ENCODE results near the gene ATXN7L1. TPM values are rescaled to one million over a fixed set of nuclear protein-coding genes. Genes with fewer than 3 reads are reported as not detected.

ATXN7L1 gene
- total RNA-seq, 1 experiment from 2014 or later = 3.8 TPM

GRCh38 chr7:105778956-105779355 is 97.4 kb downstream of the ATXN7L1 start:
- DNase-seq (ENCODE audit: low spot score) = no peak

GRCh38 chr7:105776986-105777910 is 99.2 kb downstream of the ATXN7L1 start:
- DNase-seq (ENCODE audit: low spot score) = no peak

- no peak for DNase-seq (ENCODE audit: low spot score)
Measured at GRCh38 chr7:105776068-105776790, 100.2 kb downstream of the ATXN7L1 start.

GRCh38 chr7:105775580-105775979 is 100.8 kb downstream of the ATXN7L1 start:
- no peak for DNase-seq (ENCODE audit: low spot score)

- no peak for DNase-seq (ENCODE audit: low spot score)
Measured at GRCh38 chr7:105773030-105773460, 103.4 kb downstream of the ATXN7L1 start.

- DNase-seq (ENCODE audit: low spot score) = no peak
Measured at GRCh38 chr7:105769901-105770628, 106.3 kb downstream of the ATXN7L1 start.

- no peak for DNase-seq (ENCODE audit: low spot score)
Measured at GRCh38 chr7:105768898-105769507, 107.4 kb downstream of the ATXN7L1 start.

- DNase-seq (ENCODE audit: low spot score) = no peak
Measured at GRCh38 chr7:105768117-105768516, 108.3 kb downstream of the ATXN7L1 start.

- no peak for DNase-seq (ENCODE audit: low spot score)
Measured at GRCh38 chr7:105766421-105767073, 109.9 kb downstream of the ATXN7L1 start.

GRCh38 chr7:105765846-105766245 is 110.6 kb downstream of the ATXN7L1 start:
- DNase-seq (ENCODE audit: low spot score) = no peak

- no peak for DNase-seq (ENCODE audit: low spot score)
Measured at GRCh38 chr7:105764506-105764905, 111.9 kb downstream of the ATXN7L1 start.

GRCh38 chr7:105760551-105761447 is 115.6 kb downstream of the ATXN7L1 start:
- no peak for DNase-seq (ENCODE audit: low spot score)

GRCh38 chr7:105759670-105760550 is 116.5 kb downstream of the ATXN7L1 start:
- DNase-seq (ENCODE audit: low spot score) = peak; percentile 91

- DNase-seq (ENCODE audit: low spot score) = no peak
Measured at GRCh38 chr7:105756367-105756766, 120.0 kb downstream of the ATXN7L1 start.

GRCh38 chr7:105752671-105753275 is 123.6 kb downstream of the ATXN7L1 start:
- no peak for DNase-seq (ENCODE audit: low spot score)

- DNase-seq (ENCODE audit: low spot score) = no peak
Measured at GRCh38 chr7:105751054-105751453, 125.3 kb downstream of the ATXN7L1 start.

- no peak for DNase-seq (ENCODE audit: low spot score)
Measured at GRCh38 chr7:105748701-105749100, 127.7 kb downstream of the ATXN7L1 start.

- DNase-seq (ENCODE audit: low spot score) = no peak
Measured at GRCh38 chr7:105745681-105746330, 130.6 kb downstream of the ATXN7L1 start.
